ENCODE measurements around the gene P2RY13.
A peak's percentile ranks its signal among the peaks of the same experiment; 100 is the strongest.

The P2RY13 gene

DNA sequence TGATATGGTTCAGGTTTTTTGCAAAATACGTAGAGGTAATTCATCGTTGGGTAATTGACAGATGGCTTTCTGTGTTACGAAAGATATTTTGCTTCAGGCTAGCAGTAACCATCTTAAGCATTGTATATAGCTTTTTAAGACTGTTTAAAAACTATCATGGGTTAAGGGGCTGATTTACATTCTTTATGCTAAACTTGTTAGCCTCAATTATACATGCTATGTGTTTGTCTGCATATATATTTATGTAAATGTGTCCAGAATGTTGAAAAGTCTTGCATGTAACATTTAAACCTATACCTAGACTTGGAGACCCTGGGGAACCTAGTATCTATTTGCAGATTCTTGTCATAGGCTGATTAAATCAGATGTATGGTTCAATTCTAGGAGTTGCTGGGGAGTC, 39.9 kb downstream of the P2RY13 start:
- no peak for DNase-seq

DNA sequence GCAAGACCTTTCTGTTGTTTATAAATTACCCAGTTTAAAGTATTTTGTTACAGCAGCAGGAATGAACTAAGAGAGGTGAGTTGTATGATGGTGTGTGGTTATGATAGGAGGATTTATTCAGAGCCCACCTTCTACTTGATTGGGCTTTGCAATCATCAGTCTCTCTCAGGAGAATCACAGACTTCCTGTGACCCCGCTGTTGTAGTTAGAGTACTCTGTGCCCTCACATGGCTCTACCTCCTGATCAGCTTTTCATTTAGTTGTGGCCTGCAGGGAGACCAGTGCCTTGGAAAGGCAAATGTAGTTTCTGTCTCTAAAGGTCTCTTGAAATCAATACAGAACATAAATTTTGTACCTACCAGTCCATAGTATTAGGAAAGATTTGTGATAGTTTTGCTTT, 43.4 kb downstream of the P2RY13 start:
- DNase-seq = no peak

DNA sequence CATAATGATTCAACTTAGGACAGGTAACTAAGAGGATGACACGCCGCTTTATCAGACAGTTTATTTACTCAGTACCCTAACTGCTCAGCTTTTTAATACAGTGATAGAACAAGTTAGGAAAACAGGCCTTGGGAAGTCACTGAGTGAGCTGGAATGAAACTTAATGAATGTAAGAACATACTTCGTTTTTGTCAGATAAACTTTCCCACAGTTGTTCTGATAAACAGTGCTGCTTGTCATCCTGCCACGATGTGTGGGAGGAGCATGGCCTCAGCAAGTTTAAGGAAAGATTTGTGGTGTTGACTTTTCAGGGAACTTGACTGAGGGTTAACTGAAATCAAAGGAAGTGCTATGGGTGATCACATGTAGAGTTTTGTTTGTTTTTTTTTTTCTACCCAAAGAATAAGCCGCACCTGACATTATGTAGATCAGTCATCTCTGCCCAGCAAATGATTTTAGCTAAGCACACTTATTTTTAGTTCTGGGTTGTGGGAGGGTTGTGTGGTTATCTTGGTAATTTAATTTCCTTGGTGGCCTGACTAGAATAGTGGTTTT, 45.4 kb downstream of the P2RY13 start:
- DNase-seq = peak; percentile 63

DNA sequence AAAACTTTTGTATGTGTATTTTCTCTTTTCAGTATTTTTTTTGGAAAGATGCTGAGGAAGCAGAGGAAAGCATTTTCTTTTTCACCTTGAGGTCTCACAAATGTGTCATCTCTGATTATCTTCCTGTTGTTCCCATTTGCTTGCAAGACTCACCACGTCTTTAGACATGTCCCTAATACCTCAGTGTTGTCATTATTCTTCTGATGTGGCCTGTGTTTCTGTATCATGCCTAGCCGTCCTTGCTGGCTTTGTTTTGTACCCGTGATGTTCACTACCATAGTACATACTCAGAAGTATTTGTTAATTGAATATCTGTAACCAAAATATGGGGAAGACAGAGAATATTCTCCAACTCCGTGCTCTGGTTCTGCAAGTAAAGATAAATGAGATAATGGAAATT, 46.0 kb downstream of the P2RY13 start:
- no peak for DNase-seq

DNA sequence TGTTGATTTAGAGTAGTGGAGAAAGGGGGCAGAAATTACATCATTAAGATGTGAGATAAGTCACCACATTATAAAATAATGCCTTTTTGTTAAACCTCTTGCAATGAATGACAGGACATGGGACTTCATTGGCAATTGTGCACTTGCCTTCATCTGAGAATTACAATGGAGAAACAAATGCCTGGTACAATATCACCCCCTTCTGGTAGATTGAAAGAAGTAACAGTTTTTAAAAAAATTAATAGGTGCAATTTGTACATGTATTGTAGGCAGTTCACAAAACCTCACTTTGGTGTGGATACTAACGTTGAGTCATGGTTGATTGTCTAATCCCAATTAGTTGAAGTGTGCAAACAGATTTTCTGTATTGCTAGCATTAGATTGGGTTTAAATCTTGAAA, 46.4 kb downstream of the P2RY13 start:
- peak; percentile 70 for DNase-seq

DNA sequence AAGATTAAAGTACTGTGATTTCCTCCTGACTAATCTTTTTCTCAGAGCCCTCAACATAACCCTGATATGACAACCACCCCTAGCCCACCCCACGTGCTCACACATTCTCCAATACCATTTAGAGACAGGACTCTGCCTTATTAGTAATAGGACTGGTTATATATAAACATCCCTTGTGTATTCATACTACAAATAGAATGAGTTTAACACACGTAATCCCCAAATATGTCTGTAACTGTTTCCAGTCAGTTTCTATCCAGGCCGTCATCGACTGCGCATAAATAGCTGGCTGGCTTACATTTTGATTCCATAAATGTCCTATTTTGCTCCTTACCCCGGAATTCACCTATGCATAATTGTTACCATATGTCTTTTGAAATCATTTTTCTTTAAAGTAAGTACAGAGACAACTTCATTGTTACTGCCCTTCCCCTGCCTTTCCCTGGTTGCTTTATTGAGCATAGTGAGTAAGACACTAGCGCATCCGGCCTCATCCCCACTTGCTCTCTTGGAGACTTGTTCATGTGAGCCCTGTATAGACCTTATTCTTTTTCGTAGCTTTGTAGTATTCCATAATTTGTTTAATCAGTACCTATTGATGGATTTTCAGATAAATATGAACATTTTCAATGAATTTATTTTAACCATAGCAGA, 47.6 kb downstream of the P2RY13 start:
- DNase-seq = no peak

DNA sequence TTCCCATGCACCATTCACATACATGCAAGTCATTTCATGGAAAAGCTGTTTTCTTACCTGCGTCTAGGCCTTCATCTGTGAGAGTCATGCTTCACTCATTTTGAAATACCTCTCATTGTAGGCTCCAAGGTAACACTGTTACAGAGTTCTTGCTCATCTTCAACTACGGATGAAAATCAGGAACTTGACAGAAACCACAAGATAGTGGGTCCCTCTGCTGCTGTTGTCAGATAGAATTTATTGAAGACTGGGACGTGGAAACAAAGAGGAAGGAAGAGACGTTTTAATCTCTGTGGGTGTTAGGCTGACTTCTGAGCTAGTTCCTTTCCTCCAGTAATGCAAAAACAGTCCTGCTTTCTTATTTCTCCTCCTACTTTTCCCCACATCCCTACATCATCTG, 51.1 kb downstream of the P2RY13 start, which contains the start of gene P2RY14:
TSS of gene P2RY14 (minus strand) at position 313 of the 400 bp plus-strand sequence. CDS start 64,226 bp downstream, outside the sequence.
- DNase-seq = peak; percentile 43

DNA sequence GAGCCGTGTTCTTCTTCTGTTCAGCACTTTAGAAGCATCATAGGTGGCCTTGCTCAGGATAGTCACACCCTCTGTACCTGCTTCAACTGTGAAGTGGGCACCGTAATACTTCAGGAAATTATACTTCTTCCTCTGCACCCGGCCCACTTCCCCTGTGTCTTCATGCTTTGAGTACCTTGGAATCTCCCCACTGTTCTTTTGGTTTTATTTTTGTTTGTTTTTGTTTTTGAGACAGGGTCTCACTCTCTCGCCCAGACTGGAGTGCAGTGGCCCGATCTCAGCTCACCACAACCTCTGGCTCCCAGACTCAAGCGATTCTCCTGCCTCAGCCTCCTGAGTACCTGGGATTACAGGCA, 52.7 kb downstream of the P2RY13 start:
- DNase-seq = peak; percentile 52
